PC-9 (cell line): Measurements from ENCODE around the gene TRIO. TPM values are rescaled to one million over a fixed set of nuclear protein-coding genes. Genes with fewer than 3 reads are reported as not detected.

ENCODE experiments used
- BruUV-seq: library from RNA; stranded (reverse); fragments of 400-500 nt; replicated peaks from 2 replicates; lab custom pipeline; 2021; lab: Mats Ljungman, UMichigan
- CTCF ChIA-PET: fragments of 300-600 bp; sonication (Branson Sonifier 250); formaldehyde crosslinking; loops from one replicate; lab custom pipeline; 2022; ENCODE audit warnings: antibody characterized with exemption; lab: Charles Lee
- POLR2A ChIA-PET: fragments of 300-600 bp; sonication (Branson Sonifier 250); formaldehyde crosslinking; loops from one replicate; lab custom pipeline; 2022; ENCODE audit warnings: antibody characterized with exemption; ENCODE audit not compliant: unreplicated experiment; lab: Charles Lee
- DNase-seq, 2 experiments: peaks; one replicate each; pipeline versions ENCODE4 v3.0.0 to v3.0.0-alpha.2; 2015 to 2022; ENCODE audit warnings: mixed read lengths in 1 of 2
- H2AFZ ChIP-seq: fragments of 200-600 bp; sonication (generic); 2 replicates; pipeline ENCODE4 v1.8.1; 2017; ENCODE audit warnings: antibody characterized with exemption
- H3F3A ChIP-seq: fragments of 200-600 bp; sonication (generic); 2 replicates; pipeline ENCODE4 v1.8.1; 2017; ENCODE audit warnings: antibody characterized with exemption, mild to moderate bottlenecking, low read depth; ENCODE audit not compliant: insufficient read depth
- H3K27ac ChIP-seq: fragments of 200-600 bp; sonication (generic); 2 replicates; pipeline ENCODE4 v1.6.1; 2016; ENCODE audit warnings: mixed run types
- H3K27me3 ChIP-seq: fragments of 200-600 bp; sonication (generic); 2 replicates; pipeline ENCODE4 v1.6.1; 2016; ENCODE audit warnings: low read depth, mixed run types; ENCODE audit not compliant: insufficient read depth
- H3K36me3 ChIP-seq: fragments of 200-600 bp; sonication (generic); 2 replicates; pipeline ENCODE4 v1.6.1; 2016; ENCODE audit warnings: low read depth, mixed run types
- H3K4me1 ChIP-seq: fragments of 200-600 bp; sonication (generic); replicated peaks from 2 replicates; pipeline ENCODE4 v1.6.1; 2016; ENCODE audit warnings: mixed run types; ENCODE audit not compliant: insufficient read depth
- H3K4me2 ChIP-seq: fragments of 200-600 bp; sonication (generic); 2 replicates; pipeline ENCODE4 v1.6.1; 2017; ENCODE audit warnings: mixed run types
- H3K4me3 ChIP-seq: fragments of 200-600 bp; sonication (generic); 2 replicates; pipeline ENCODE4 v1.6.1; 2016; ENCODE audit warnings: mixed run types
- H3K79me2 ChIP-seq: fragments of 200-600 bp; sonication (generic); 2 replicates; pipeline ENCODE4 v1.6.1; 2017; ENCODE audit warnings: low read depth, mixed run types
- H3K9me2 ChIP-seq: fragments of 200-600 bp; sonication (generic); 2 replicates; pipeline ENCODE4 v1.8.1; 2017; ENCODE audit warnings: mild to moderate bottlenecking; ENCODE audit not compliant: insufficient read depth
- H3K9me3 ChIP-seq: fragments of 200-600 bp; sonication (generic); 2 replicates; pipeline ENCODE4 v1.8.1; 2016; ENCODE audit warnings: low read depth; ENCODE audit not compliant: insufficient read depth
- H4K20me1 ChIP-seq: fragments of 200-600 bp; sonication (generic); 2 replicates; pipeline ENCODE4 v1.8.1; 2017; ENCODE audit not compliant: insufficient read depth
- CTCF ChIP-seq: fragments of 200-600 bp; sonication (generic); conservative IDR thresholded peaks from 2 replicates; pipeline ENCODE4 v1.6.1; 2017; ENCODE audit warnings: mixed run types, antibody characterized with exemption, mild to moderate bottlenecking, moderate library complexity
- EZH2 ChIP-seq: fragments of 200-600 bp; sonication (generic); IDR thresholded peaks from 2 replicates; pipeline ENCODE4 v1.8.0; 2017; ENCODE audit warnings: antibody characterized with exemption, low read depth
- intact Hi-C: fragments of 100-400 bp; cut with micrococcal nuclease; formaldehyde crosslinking; loops from one replicate; pipeline ENCODE4 v1.10.0; 2022; ENCODE audit not compliant: unreplicated experiment
- total RNA-seq: library from RNA; stranded (reverse); gene quantifications from 2 replicates; pipeline ENCODE4 v1.2.3, GENCODE V29; 2021

Gene TRIO
- total RNA-seq, 1 experiment from 2014 or later, result 596 TPM

- no peaks in the 10 kb centered on the region; the same call in 1 of the 2 replicates for H3K9me2 ChIP-seq
- H3K27me3 ChIP-seq, result no peaks in the 10 kb centered on the region
- DNase-seq, result no peak
- peaks cover 6% of the 10 kb centered on the region; the same call in 1 of the 2 replicates for H3F3A ChIP-seq
- POLR2A ChIA-PET, result interaction anchor here (0.6 kb wide), 1 partner anchor 186 kb away, joined by 3 read pairs; no protein-coding TSS in a partner anchor
- no peak overlapping the region for H2AFZ ChIP-seq
- peaks cover 24% of the 10 kb centered on the region for H3K36me3 ChIP-seq
- no peak overlapping the region for H3K4me3 ChIP-seq
- H3K27ac ChIP-seq, result no peak overlapping the region
- H4K20me1 ChIP-seq, result peaks cover 13% of the 10 kb centered on the region
- H3K4me1 ChIP-seq, result no peaks in the 10 kb centered on the region
- intact Hi-C loops, result no loop called here
- H3K9me3 ChIP-seq, result no peaks in the 10 kb centered on the region
- no peaks in the 10 kb centered on the region for H3K79me2 ChIP-seq
- H3K4me2 ChIP-seq, result no peak overlapping the region
- TF ChIP-seq CTCF, result no peak
- no peak for TF ChIP-seq EZH2
- CTCF ChIA-PET, result no interaction called here
- BruUV-seq, result no TSS peak
Measured at GRCh38 chr5:14325369-14325768, 182.2 kb downstream of the TRIO start.

- BruUV-seq, result no TSS peak
- intact Hi-C loops, result no loop called here
- H3K9me3 ChIP-seq, result no peaks in the 10 kb centered on the region
Measured at GRCh38 chr5:14326035-14326903, 183.1 kb downstream of the TRIO start.

GRCh38 chr5:14327624-14328023 is 184.5 kb downstream of the TRIO start:
- BruUV-seq, result no TSS peak
- CTCF ChIA-PET, result no interaction called here
- H3K79me2 ChIP-seq, result 0 out of 2 replicates have a peak, but pooled peaks cover 4% of the 10 kb centered on the region

More at GRCh38 chr5:14326035-14326903, 183.1 kb downstream of the TRIO start:
- Histone ChIP-seq H3K79me2 (no peaks in the 10 kb centered on the region), H3K4me1 (no peaks in the 10 kb centered on the region), H2AFZ (no peak overlapping the region), H4K20me1 (peaks cover 13% of the 10 kb centered on the region), H3K27ac (no peak overlapping the region), H3K36me3 (peaks cover 17% of the 10 kb centered on the region; the same call in 1 of the 2 replicates), H3K9me2 (no peaks in the 10 kb centered on the region; the same call in 1 of the 2 replicates), H3K4me2 (no peak overlapping the region), H3F3A (peaks cover 6% of the 10 kb centered on the region; the same call in 1 of the 2 replicates), H3K4me3 (no peak overlapping the region), H3K27me3 (no peaks in the 10 kb centered on the region)
- no peak for DNase-seq
- ChIA-PET POLR2A (interaction anchor here (0.6 kb wide), 3 partner anchors 11 to 288 kb away, joined by 3 to 7 read pairs (median 4); no protein-coding TSS in a partner anchor), CTCF (no interaction called here)
- TF ChIP-seq CTCF (no peak), EZH2 (no peak)

More at GRCh38 chr5:14327624-14328023, 184.5 kb downstream of the TRIO start:
- DNase-seq, result no peak
- H3K36me3 ChIP-seq, result peaks cover 25% of the 10 kb centered on the region
- POLR2A ChIA-PET, result no interaction called here
- H2AFZ ChIP-seq, result no peak overlapping the region
- no peak overlapping the region for H3K4me2 ChIP-seq
- no peak overlapping the region for H3K4me3 ChIP-seq
- H3F3A ChIP-seq, result peaks cover 6% of the 10 kb centered on the region; the same call in 1 of the 2 replicates
- no peaks in the 10 kb centered on the region for H3K27me3 ChIP-seq
- no peaks in the 10 kb centered on the region for H3K4me1 ChIP-seq
- TF ChIP-seq EZH2 (no peak), CTCF (no peak)
- intact Hi-C loops, result no loop called here
- H3K9me3 ChIP-seq, result no peaks in the 10 kb centered on the region
- H3K9me2 ChIP-seq, result no peaks in the 10 kb centered on the region; the same call in 1 of the 2 replicates
- H3K27ac ChIP-seq, result no peak overlapping the region
- peaks cover 19% of the 10 kb centered on the region for H4K20me1 ChIP-seq
